ENCODE results near the gene DLK1.

DNA sequence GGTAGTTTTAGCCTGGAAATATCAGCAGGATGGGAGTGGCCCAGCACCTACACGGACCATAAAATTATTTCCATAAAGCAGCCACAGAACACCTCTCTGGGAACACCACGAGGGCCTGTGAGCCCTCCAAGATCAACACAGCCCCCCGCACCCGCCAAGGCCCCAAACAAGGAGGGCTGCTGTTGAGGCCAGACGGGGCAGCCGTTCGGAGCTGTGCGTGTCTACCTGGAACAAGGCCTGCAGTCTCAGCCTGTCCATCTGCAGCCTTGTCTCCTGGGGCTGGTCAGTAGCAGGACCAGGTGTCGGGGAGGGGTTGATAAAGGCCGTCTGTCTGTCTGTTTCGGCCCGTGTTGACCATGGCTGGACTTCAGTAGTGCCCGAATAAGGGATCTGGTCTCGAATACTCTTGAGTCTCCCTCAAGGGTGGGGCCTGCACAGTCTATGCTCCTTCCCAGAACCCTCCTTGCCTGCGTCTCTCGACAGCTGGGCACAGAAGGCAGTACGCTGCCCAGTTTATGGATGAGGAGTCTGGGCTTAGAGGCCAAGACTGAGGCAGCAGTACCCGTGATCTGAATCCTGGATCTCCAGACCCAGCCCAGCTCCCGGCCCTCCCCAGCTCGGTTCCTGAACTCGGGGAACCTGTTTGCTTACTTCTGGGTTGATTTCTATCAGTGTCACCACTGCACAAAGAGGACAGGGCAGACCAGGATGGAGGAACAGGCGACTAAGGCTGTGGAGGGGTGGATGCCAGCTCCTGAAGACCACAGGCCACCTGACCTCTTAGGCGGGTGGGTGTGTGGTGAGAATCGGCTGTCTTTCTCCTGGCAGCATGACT, 23.1 kb upstream of the DLK1 start:
- no peak for TF ChIP-seq EZH2 (IDR thresholded peaks at IDR 0.05)
- no peak for TF ChIP-seq FOXP2 (optimal IDR thresholded peaks at IDR 0.05; ENCODE audit: control extremely low read depth, extremely low read length, insufficient read depth)
- no peak for TF ChIP-seq POLR2AphosphoS5 (IDR thresholded peaks at IDR 0.05; ENCODE audit: borderline replicate concordance, low read depth, low read length)

Measured in SK-N-MC (cell line).